ENCODE results near the gene INPP5B. TPM values are rescaled to one million over a fixed set of nuclear protein-coding genes. Genes with fewer than 3 reads are reported as not detected.
A peak's percentile ranks its signal among the peaks of the same experiment; 100 is the strongest.
"Not testable (repeated sequence)": the region's sequence is repeated elsewhere in the genome, so short reads cannot be mapped to it uniquely, and the experiment has no call there.

Gene INPP5B
- total RNA-seq, 3 donors from 2014 or later = 12.6 to 17.0 (median 15.5) TPM

DNA sequence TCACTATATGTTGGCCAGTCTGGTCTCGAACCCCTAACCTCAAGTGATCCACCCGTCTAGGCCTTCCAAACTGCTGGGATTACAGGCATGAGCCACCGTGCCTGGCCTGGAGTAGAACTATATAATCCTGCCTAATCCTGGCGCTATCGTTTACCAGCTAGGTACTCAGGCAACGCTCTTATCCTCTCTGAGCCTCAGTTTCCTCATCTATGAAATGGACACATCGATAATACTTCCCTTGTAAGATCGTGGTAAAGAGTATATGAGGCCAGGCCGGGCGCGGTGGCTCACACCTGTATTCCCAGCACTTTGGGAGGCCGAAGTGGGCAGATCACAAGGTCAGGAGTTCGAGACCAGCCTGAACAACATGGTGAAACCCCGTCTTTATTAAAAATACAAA, 10.1 kb downstream of the INPP5B start:
- H3K27me3 Mint-ChIP-seq (ENCODE audit: low read depth) = not testable (repeated sequence)

DNA sequence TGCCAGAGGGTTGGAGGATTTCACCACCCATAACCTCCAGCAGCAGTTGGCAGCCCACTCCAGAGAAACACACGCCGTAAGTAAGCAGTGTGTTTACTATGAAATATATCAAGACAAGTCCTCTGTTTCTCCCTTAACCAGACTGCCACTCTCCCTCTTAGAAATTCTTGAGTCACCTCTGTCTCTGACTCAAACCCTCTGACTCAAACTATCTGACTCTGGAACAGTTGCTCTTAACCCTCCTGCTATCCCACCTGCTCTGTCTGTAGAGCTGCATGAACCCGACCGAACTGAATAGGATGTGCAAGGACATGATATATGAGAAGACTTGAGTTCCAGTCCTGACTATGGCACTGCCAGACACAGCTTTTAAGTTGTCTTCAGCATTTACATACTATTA, 14.1 kb downstream of the INPP5B start:
- H3K9me3 Mint-ChIP-seq = no peaks in the 10 kb centered on the region
- peak overlapping the region; percentile 54 for H3K4me3 Mint-ChIP-seq
- no peak for ATAC-seq
- DNase-seq = no peak
- peaks cover 25% of the 10 kb centered on the region for H3K4me1 Mint-ChIP-seq (ENCODE audit: low read depth)
- no peaks in the 10 kb centered on the region for H3K27me3 Mint-ChIP-seq (ENCODE audit: low read depth)
- H3K36me3 Mint-ChIP-seq (ENCODE audit: insufficient read depth) = no peaks in the 10 kb centered on the region

More for the DNA sequence above, 10.1 kb downstream of the INPP5B start:
- DNase-seq; H3K9me3 Mint-ChIP-seq; ATAC-seq; H3K4me1 Mint-ChIP-seq (ENCODE audit: low read depth); H3K4me3 Mint-ChIP-seq; H3K36me3 Mint-ChIP-seq (ENCODE audit: insufficient read depth): not testable (repeated sequence)

DNA sequence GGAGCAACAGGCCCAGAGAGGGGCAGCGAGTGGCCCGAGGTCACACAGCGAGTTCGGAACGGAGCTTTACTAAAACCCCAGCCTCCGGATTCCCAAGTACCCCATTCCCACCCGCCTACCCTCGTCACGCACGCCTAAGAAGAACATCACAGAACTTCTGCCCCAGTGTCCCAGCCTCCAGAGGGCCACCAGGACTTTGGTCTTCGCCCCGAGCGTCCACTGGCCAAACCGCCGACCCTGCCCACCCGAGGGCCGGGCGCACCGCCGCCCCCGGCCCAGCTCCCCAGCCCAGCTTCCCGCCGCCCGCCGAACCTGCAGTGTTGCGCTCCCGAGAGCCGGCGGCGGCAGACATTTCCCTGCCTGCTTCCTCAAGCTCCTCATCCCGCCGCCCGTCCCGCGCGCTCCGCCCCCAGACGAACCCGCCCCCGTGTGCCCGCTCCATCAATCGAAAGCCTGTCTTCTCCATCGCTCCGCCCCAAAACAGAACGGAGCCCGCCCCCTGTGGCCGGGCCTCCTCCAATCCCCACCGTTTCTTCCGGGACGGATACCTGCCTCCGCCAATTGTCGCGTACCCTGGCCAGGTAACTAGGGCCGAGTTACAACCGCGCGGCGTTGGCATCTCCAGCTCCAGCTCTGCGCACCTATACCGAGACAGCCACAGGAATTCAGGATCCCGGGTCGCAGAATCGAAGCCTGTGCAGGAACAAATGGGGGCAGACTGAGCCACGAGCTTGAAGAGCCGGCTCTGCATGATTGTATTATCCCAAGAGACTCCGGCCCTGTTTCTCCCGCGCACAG, 15.3 kb downstream of the INPP5B start:
- Mint-ChIP-seq H3K4me3 (peak overlapping the region; percentile 92), H3K9me3 (no peaks in the 10 kb centered on the region), H3K36me3 (ENCODE audit: insufficient read depth) (no peaks in the 10 kb centered on the region), H3K27me3 (ENCODE audit: low read depth) (no peaks in the 10 kb centered on the region), H3K4me1 (ENCODE audit: low read depth) (peaks cover 31% of the 10 kb centered on the region)
- ATAC-seq (peak; percentile 98 to 99), DNase-seq (peak; percentile 95)

DNA sequence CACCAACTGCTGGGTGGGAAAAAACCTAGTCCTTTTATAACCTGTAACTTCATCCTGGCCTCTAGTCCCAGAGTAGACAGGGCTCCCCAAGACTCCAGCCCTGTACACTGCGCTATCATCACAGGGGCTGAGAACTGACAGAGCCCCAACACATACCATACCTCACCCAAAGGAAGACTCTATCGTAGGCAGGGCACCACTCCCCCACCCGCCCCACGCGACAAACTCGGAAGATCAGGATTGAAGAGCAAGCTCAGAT, 15.8 kb downstream of the INPP5B start:
- Mint-ChIP-seq H3K9me3 (no peaks in the 10 kb centered on the region), H3K4me1 (ENCODE audit: low read depth) (peaks cover 37% of the 10 kb centered on the region), H3K4me3 (peak overlapping the region; percentile 92), H3K36me3 (ENCODE audit: insufficient read depth) (no peaks in the 10 kb centered on the region), H3K27me3 (ENCODE audit: low read depth) (no peaks in the 10 kb centered on the region)
- ATAC-seq (peak; percentile 14 to 21), DNase-seq (peak; percentile 9)

DNA sequence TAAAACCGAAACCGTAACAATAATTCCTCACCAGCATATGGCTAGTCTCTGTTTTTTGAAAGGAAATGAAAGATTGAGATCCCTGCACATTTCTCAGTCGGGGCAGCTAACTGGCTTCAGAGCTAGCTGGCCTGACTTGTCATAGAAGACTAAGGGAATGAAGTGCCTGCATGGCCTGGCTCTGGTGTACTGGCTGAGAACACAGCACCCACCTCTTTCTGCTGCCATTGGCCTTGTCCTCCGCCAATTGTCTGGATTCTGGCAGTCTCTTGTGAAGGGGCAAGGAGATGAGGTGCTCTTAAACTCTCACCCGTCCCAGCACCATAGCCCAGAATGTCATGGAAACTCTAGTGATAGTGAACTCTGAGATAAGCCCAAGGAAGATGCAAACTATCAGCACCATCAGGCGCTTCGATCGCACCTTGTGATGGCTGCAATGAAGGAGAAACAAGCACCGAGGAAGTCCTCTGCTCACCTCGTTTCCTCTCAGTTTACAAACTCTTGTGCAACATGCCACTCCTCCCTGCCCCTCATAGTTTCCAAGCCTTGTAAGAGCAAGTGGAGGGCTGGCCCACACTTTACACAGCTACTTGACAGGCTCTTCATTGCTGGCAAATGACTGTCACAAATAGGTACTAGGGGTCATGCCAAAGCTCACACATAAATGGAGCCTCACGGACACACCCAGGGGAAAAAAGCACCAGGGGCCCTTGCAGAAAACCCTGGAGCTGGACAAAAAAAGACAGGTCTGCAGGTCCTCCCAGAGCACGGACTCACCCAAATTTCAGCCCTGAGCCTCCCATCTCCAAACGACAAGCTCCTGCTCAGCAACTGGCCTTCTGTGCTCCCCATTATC, 16.4 kb downstream of the INPP5B start:
- no peaks in the 10 kb centered on the region for H3K27me3 Mint-ChIP-seq (ENCODE audit: low read depth)
- no peaks in the 10 kb centered on the region for H3K36me3 Mint-ChIP-seq (ENCODE audit: insufficient read depth)
- ATAC-seq (peak; percentile 20 to 26), DNase-seq (peak; percentile 37)
- H3K9me3 Mint-ChIP-seq = no peaks in the 10 kb centered on the region
- H3K4me1 Mint-ChIP-seq (ENCODE audit: low read depth) = peaks cover 42% of the 10 kb centered on the region
- peak overlapping the region; percentile 92 for H3K4me3 Mint-ChIP-seq

DNA sequence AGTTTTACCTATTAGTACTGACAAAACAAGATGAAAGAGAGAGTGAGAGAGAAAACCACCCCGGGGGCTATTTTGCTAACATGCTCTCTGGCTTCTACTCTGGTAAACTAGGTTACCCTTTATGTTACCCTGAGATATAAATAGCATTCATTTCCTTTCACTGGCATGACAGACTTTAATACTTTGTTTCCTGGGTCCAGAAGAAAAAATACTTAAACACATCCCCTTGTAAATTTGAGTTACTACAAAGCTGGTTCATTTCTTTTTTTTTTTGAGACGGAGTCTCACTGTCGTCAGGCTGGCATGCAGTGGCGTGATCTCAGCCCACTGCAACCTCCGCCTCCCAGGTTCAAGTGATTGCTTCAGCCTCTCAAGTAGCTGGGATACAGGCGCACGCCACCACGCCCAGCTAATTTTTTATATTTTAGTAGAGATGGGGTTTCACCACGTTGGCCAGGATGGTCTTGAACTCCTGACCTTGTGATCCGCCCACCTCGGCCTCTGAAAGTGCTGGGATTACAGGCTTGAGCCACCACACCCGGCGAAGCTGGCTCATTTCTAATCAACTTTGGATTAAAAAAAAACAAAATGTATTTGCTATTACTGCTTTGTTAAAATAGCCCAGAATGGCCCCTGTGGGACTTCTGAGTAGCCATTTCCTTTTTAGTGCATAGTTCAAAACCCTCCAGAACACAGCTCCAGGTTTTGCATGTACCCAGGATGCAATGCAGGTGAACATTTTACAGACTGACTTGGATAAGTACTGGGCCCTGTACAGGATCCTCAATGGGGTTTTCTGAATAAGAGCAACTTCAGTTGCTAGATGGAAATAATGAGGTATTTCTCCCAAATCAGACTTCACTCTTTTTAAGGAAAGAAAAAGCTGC, 20.6 kb downstream of the INPP5B start:
- Mint-ChIP-seq H3K36me3 (ENCODE audit: insufficient read depth) (peaks cover 2% of the 10 kb centered on the region), H3K4me3 (peak overlapping the region; percentile 25), H3K9me3 (no peaks in the 10 kb centered on the region), H3K27me3 (ENCODE audit: low read depth) (no peaks in the 10 kb centered on the region), H3K4me1 (ENCODE audit: low read depth) (peaks cover 48% of the 10 kb centered on the region)
- ATAC-seq = no peak
- DNase-seq = no peak

DNA sequence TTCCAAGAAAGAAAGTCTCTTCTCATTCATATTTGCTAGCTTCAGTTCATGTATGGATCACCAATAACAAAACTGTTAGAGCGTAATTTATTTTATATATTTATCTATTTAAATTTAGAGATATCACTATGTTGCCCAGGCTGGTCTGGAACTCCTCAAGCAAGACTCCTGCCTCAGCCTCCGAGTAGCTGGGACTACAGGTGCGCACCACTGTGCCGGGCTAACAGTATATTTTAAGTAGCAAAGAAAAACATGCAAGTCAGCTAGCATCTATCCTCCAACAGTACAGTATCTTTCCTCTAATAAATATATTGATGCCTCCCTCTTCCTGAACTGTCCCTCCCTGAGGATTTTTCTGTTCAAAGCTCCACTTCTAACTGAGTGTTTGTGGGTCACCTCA, 21.5 kb downstream of the INPP5B start:
- DNase-seq (no peak), ATAC-seq (no peak)
- Mint-ChIP-seq H3K27me3 (ENCODE audit: low read depth) (no peaks in the 10 kb centered on the region), H3K4me1 (ENCODE audit: low read depth) (peaks cover 41% of the 10 kb centered on the region), H3K9me3 (no peaks in the 10 kb centered on the region), H3K4me3 (no peak overlapping the region), H3K36me3 (ENCODE audit: insufficient read depth) (peaks cover 2% of the 10 kb centered on the region)

DNA sequence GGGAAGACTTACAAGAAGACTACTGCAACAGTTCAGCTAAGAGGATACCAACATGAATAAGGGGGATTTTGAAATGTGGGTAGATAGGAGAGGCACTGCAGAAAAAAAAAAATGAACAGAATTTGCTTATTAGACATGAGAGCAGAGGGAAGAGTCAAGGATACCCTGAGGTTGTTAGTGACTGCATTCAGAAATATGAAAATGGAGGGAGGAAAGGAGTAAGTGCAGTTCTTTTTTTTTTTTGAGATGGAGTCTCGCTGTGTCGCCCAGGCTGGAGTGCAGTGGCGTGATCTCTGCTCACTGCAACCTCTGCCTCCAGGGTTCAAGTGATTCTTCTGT, 23.3 kb downstream of the INPP5B start:
- peaks cover 5% of the 10 kb centered on the region for H3K36me3 Mint-ChIP-seq (ENCODE audit: insufficient read depth)
- ATAC-seq (no peak), DNase-seq (no peak)
- H3K4me3 Mint-ChIP-seq = no peak overlapping the region
- peaks cover 49% of the 10 kb centered on the region for H3K4me1 Mint-ChIP-seq (ENCODE audit: low read depth)
- no peaks in the 10 kb centered on the region for H3K9me3 Mint-ChIP-seq
- no peaks in the 10 kb centered on the region for H3K27me3 Mint-ChIP-seq (ENCODE audit: low read depth)

DNA sequence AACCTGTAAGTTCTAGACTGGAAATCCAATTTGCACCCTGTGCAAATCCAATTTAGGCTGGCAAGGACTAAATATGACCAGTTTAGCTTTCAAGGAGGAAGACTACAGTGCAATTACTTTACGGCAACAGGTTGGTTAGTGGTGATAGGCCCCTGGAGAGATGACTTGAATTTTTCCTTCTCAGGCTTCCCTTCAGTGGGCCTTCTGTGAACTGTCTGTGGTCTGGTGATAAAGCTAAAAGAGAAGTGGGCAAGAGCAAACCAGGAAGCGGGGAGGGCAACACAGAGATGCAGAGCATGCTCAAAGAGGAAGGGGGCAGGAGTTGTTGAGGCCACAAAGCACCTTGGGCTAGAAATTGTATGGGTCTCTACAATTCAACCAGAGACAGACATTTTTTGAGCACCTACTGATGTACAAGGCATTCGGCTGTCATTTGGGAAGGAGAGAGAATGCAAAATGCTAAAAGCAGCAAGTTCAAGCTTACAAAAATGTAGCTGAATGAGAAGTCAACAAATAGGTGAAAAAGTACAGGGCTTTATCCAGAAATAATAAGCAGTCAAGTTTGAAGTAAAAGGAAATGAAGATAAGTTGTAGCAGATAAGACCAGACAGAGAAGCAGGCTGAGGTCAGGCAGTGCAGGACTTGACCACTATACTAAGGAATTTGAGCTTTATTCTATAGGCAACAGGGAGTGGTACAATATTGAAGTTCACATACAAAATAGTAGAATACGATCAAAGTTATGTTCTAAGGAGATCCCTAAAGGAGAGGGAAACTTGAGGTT, 23.9 kb downstream of the INPP5B start:
- Mint-ChIP-seq H3K4me3 (peak overlapping the region; percentile 3), H3K27me3 (ENCODE audit: low read depth) (no peaks in the 10 kb centered on the region), H3K4me1 (ENCODE audit: low read depth) (peaks cover 45% of the 10 kb centered on the region), H3K36me3 (ENCODE audit: insufficient read depth) (peaks cover 5% of the 10 kb centered on the region), H3K9me3 (no peaks in the 10 kb centered on the region)
- peak in 1 of 2 donors; percentile 70 for ATAC-seq
- DNase-seq = no peak

DNA sequence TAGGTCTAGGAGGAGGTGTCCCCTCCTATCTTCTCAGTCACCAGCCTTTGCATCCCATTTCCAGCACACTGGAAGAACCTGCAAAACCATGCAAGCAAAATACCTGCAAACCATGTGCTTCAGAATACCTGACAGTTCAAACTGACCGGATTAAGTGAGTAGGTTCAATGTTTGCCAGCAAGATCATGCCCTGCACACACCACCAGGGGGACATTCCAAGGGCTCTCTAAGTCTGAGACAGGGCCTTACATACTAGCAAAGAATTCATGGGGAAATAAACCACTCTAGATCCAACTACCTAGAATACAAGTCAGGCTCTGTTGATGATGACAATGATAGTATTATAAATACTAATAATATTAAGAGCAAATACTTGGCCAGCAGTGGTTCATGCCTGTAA, 27.6 kb downstream of the INPP5B start:
- Mint-ChIP-seq H3K36me3 (ENCODE audit: insufficient read depth) (peaks cover 5% of the 10 kb centered on the region), H3K4me1 (ENCODE audit: low read depth) (peaks cover 23% of the 10 kb centered on the region), H3K4me3 (no peak overlapping the region), H3K27me3 (ENCODE audit: low read depth) (no peaks in the 10 kb centered on the region), H3K9me3 (no peaks in the 10 kb centered on the region)
- ATAC-seq (no peak), DNase-seq (no peak)

DNA sequence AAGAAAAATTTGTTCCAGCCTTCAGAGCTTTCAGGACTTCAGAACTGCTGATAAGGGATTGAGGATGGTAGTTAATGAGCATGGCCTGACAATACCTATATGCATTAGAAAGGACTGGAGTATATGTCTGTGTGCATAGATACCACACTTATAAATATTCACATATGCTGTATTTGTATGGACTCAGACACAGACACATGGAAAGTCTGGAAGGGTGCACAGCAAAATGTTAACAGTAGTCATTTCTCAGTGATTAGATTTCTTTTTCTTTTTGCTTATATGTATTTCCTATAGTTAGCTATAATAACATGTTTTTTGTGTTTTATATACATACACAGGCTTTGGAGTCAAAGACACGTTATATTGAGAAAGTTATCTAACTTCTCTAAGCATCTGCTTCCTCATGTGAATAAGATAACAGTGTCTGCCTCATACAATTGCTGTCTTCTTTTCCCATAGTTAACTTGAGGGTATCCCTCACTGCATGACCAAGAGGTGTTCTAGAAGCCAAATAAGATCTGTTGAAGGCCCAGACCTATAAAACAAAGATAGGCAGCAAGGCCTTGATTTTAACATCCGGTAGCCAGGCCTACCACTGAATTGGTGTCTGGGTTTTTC, 31.3 kb downstream of the INPP5B start:
- ATAC-seq (no peak), DNase-seq (no peak)
- peaks cover 10% of the 10 kb centered on the region for H3K4me1 Mint-ChIP-seq (ENCODE audit: low read depth)
- no peaks in the 10 kb centered on the region for H3K27me3 Mint-ChIP-seq (ENCODE audit: low read depth)
- H3K9me3 Mint-ChIP-seq = no peaks in the 10 kb centered on the region
- no peak overlapping the region for H3K4me3 Mint-ChIP-seq
- peaks cover 3% of the 10 kb centered on the region for H3K36me3 Mint-ChIP-seq (ENCODE audit: insufficient read depth)

DNA sequence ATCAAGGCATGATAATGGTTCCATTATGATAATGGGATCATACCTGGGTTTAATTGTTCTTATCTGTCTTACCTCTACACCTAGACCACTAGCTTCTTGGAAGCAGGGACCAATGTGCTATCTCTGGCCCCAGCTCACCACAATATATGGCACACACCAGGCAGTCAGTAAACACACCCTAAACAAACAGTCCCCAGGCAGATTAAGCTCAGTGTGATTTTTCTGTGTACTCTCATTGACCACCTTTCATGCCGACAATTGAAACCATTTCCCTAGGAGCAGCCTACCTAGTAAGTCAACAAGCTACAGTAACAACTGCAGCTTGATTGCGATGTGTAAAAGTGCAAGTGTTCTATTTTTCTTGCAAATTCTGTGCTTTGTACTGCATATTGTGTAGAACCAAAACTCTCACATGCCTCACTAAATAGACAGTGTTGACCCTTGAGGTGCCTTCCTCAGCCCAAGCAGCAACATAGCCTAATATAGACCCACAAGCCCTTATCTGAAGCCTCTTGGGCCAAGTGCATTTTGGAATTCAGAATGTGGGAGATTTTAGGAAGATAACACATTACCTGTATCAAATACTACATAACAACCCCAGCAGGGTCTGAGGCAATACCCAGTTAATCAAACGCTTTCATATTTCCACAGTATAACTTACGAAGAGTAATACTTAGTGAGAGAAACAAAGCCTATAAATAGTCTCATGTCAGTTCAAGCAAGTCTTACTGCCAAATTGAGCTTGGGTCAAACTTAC, 32.0 kb downstream of the INPP5B start:
- Mint-ChIP-seq H3K36me3 (ENCODE audit: insufficient read depth) (peaks cover 3% of the 10 kb centered on the region), H3K27me3 (ENCODE audit: low read depth) (no peaks in the 10 kb centered on the region), H3K4me3 (no peak overlapping the region), H3K9me3 (no peaks in the 10 kb centered on the region), H3K4me1 (ENCODE audit: low read depth) (peaks cover 8% of the 10 kb centered on the region)
- ATAC-seq (no peak), DNase-seq (no peak)

DNA sequence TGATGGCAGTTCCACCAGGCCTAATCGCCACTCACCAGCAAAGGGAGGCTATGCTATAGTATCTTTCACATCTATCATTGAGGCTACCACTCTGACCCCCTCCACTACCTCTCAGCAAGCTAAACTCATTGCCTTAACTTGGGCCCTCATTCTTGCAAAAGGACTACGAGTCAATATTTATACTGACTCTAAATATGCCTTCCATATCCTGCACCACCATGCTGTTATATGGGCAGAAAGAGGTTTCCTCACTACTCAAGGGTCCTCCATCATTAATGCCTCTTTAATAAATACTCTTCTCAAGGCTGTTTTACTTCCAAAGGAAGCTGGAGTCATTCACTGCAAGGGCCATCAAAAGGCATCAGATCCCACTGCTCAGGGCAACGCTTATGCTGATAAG, 35.4 kb downstream of the INPP5B start:
- not testable (repeated sequence) for H3K27me3 Mint-ChIP-seq (ENCODE audit: low read depth); H3K4me3 Mint-ChIP-seq; H3K9me3 Mint-ChIP-seq; DNase-seq; ATAC-seq; H3K4me1 Mint-ChIP-seq (ENCODE audit: low read depth)
- peaks cover 25% of the 10 kb centered on the region for H3K36me3 Mint-ChIP-seq (ENCODE audit: insufficient read depth)
